Gastrocnemius medialis (tissue), 4 donors: ENCODE data around the gene IDNK.

ENCODE experiments used
- POLR2A ChIP-seq, 2 donors: fragments of 450-650 bp; IDR thresholded peaks; one replicate each; pipeline ENCODE4 v1.6.1; 2017; ENCODE audit warnings: antibody characterized with exemption in 2 of 2, mild to moderate bottlenecking in 2 of 2, moderate library complexity in 2 of 2
- TF ChIP-seq, protein P1 (sequence below), 5 experiments: fragments of 450-650 bp in 3 of 5; fragments of 200-600 bp in 2 of 5; sonication (generic) in 2 of 5; IDR thresholded peaks in 4 of 5; conservative IDR thresholded peaks in 1 of 5; 1 replicate in 4 of 5; 2 replicates in 1 of 5; pipeline ENCODE4 v1.5.1; 2016 to 2019; ENCODE audit warnings: antibody characterized with exemption in 5 of 5, mild to moderate bottlenecking in 3 of 5, moderate library complexity in 3 of 5

GRCh38 chr9:83574482-83574881 is 48.5 kb upstream of the IDNK start:
- TF ChIP-seq, protein P1, sequence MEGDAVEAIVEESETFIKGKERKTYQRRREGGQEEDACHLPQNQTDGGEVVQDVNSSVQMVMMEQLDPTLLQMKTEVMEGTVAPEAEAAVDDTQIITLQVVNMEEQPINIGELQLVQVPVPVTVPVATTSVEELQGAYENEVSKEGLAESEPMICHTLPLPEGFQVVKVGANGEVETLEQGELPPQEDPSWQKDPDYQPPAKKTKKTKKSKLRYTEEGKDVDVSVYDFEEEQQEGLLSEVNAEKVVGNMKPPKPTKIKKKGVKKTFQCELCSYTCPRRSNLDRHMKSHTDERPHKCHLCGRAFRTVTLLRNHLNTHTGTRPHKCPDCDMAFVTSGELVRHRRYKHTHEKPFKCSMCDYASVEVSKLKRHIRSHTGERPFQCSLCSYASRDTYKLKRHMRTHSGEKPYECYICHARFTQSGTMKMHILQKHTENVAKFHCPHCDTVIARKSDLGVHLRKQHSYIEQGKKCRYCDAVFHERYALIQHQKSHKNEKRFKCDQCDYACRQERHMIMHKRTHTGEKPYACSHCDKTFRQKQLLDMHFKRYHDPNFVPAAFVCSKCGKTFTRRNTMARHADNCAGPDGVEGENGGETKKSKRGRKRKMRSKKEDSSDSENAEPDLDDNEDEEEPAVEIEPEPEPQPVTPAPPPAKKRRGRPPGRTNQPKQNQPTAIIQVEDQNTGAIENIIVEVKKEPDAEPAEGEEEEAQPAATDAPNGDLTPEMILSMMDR (IDR thresholded peaks at IDR 0.05 in 4 of 5, conservative IDR thresholded peaks at IDR 0.05 in 1 of 5) = no peak
- TF ChIP-seq POLR2A (IDR thresholded peaks at IDR 0.05) = no peak
